Vagina (tissue), 2 donors: Measurements from ENCODE around the gene MAPK13. TPM values are rescaled to one million over a fixed set of nuclear protein-coding genes. Genes with fewer than 3 reads are reported as not detected.

Experiments
- DNase-seq, 2 donors: peaks; one replicate each; pipeline ENCODE4 v3.0.0-alpha.2; 2017; ENCODE audit errors: extremely low spot score in 2 of 2
- H3K27ac ChIP-seq: fragments of 200-600 bp; sonication (generic); one replicate; pipeline ENCODE4 v1.5.1; 2019
- H3K27me3 ChIP-seq: fragments of 200-600 bp; sonication (generic); one replicate; pipeline ENCODE4 v1.5.1; 2019
- H3K36me3 ChIP-seq, 2 donors: fragments of 200-600 bp; sonication (generic); one replicate each; pipeline ENCODE4 v1.5.1; 2017 to 2019
- H3K4me1 ChIP-seq: fragments of 200-600 bp; sonication (generic); one replicate; pipeline ENCODE4 v1.5.1; 2019
- H3K4me3 ChIP-seq, 2 donors: fragments of 200-600 bp; sonication (generic); 1 replicate in 1 of 2; 2 replicates in 1 of 2; pipeline ENCODE4 v1.5.1; 2016 to 2019
- H3K9me3 ChIP-seq: fragments of 200-600 bp; sonication (generic); one replicate; pipeline ENCODE4 v1.5.1; 2019
- POLR2A ChIP-seq, 2 donors: fragments of 450-650 bp; IDR thresholded peaks; one replicate each; pipeline ENCODE4 v1.6.1; 2017; ENCODE audit warnings: antibody characterized with exemption in 2 of 2, mild to moderate bottlenecking in 2 of 2, moderate library complexity in 2 of 2
- POLR2AphosphoS5 ChIP-seq, 2 donors: sonication (generic); formaldehyde crosslinking; IDR thresholded peaks; one replicate each; pipeline ENCODE4 v1.9.0; 2017; ENCODE audit warnings: antibody characterized with exemption in 2 of 2, mild to moderate bottlenecking in 2 of 2, low read depth in 1 of 2; ENCODE audit not compliant: insufficient read depth in 1 of 2
- intact Hi-C: fragments of 100-400 bp; cut with DNase I; formaldehyde crosslinking; loops from one replicate; pipeline ENCODE4 v1.15.1; 2023
- total RNA-seq: library from RNA; depleted of rRNA; stranded (reverse); fragments of >200 nt; gene quantifications from one replicate; pipeline ENCODE4 v1.2.3, GENCODE V29; 2016
- TF ChIP-seq, protein P1 (sequence below), 3 experiments: fragments of 450-650 bp in 2 of 3; fragments of 200-600 bp in 1 of 3; sonication (generic) in 1 of 3; IDR thresholded peaks; one replicate each; pipeline ENCODE4 v1.5.1; 2017 to 2019; ENCODE audit warnings: antibody characterized with exemption in 3 of 3, mild to moderate bottlenecking in 2 of 3, moderate library complexity in 2 of 3

Gene MAPK13
- total RNA-seq, 1 donor from 2014 or later = 21.9 TPM

- H3K36me3 ChIP-seq = no peaks in the 10 kb centered on the region
- H3K27ac ChIP-seq = no peak overlapping the region
- TF ChIP-seq POLR2A (IDR thresholded peaks at IDR 0.05) = no peak
- TF ChIP-seq, protein P1, sequence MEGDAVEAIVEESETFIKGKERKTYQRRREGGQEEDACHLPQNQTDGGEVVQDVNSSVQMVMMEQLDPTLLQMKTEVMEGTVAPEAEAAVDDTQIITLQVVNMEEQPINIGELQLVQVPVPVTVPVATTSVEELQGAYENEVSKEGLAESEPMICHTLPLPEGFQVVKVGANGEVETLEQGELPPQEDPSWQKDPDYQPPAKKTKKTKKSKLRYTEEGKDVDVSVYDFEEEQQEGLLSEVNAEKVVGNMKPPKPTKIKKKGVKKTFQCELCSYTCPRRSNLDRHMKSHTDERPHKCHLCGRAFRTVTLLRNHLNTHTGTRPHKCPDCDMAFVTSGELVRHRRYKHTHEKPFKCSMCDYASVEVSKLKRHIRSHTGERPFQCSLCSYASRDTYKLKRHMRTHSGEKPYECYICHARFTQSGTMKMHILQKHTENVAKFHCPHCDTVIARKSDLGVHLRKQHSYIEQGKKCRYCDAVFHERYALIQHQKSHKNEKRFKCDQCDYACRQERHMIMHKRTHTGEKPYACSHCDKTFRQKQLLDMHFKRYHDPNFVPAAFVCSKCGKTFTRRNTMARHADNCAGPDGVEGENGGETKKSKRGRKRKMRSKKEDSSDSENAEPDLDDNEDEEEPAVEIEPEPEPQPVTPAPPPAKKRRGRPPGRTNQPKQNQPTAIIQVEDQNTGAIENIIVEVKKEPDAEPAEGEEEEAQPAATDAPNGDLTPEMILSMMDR (IDR thresholded peaks at IDR 0.05) = no peak
- no peak for TF ChIP-seq POLR2AphosphoS5 (IDR thresholded peaks at IDR 0.05; ENCODE audit: insufficient read depth in 1 of 2, low read depth in 1 of 2)
- H3K27me3 ChIP-seq = no peaks in the 10 kb centered on the region
- no peak for DNase-seq
- peaks cover 46% of the 10 kb centered on the region for H3K4me1 ChIP-seq
- intact Hi-C loops = no loop called here
- no peaks in the 10 kb centered on the region for H3K9me3 ChIP-seq
- H3K4me3 ChIP-seq = no peak overlapping the region
Measured at GRCh38 chr6:36117658-36118549, 12.4 kb upstream of the MAPK13 start.

DNA sequence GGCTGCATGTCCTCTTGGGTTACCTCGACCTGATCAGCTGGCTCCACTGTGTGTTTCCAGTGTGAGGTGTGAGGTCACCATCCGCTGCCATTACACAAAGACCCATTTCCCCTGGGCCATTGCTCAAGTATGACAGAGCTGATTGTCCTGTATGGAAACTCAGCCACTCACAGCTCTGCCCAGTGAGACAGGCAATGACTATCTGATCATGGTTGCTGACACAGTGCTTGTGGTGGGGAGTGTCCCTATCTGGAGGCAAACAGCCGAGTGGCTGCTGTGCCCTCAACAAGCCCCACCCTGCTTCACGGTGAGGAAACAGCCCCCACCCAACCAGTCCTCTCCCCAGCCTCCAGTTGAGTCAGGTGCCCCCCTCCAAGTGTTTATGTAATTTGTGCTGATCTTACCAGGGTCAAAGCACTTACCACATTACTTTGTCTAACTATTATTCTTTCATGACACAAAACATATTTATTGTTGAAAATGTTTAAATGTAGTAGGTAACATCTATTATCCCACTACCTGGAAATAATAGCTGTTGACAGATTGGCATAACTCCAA is 11.7 kb upstream of the MAPK13 start:
- Histone ChIP-seq H3K27ac (no peak overlapping the region), H3K4me3 (no peak overlapping the region), H3K4me1 (peaks cover 49% of the 10 kb centered on the region), H3K27me3 (no peaks in the 10 kb centered on the region), H3K9me3 (no peaks in the 10 kb centered on the region), H3K36me3 (no peaks in the 10 kb centered on the region)
- peak in 1 of 2 donors; percentile 88 for DNase-seq
- intact Hi-C loops = no loop called here
- TF ChIP-seq POLR2A (IDR thresholded peaks at IDR 0.05) = no peak
- TF ChIP-seq POLR2AphosphoS5 (IDR thresholded peaks at IDR 0.05; ENCODE audit: insufficient read depth in 1 of 2, low read depth in 1 of 2) = peak in 1 of 2 donors; percentile 29

GRCh38 chr6:36119209-36119608 is 11.1 kb upstream of the MAPK13 start:
- H3K9me3 ChIP-seq = no peaks in the 10 kb centered on the region
- peaks cover 50% of the 10 kb centered on the region for H3K4me1 ChIP-seq
- DNase-seq = no peak
- TF ChIP-seq POLR2AphosphoS5 (IDR thresholded peaks at IDR 0.05; ENCODE audit: insufficient read depth in 1 of 2, low read depth in 1 of 2) = no peak
- TF ChIP-seq, protein P1 (IDR thresholded peaks at IDR 0.05) = no peak
- intact Hi-C loops = no loop called here
- H3K36me3 ChIP-seq = no peaks in the 10 kb centered on the region
- no peak overlapping the region for H3K4me3 ChIP-seq
- no peaks in the 10 kb centered on the region for H3K27me3 ChIP-seq
- H3K27ac ChIP-seq = no peak overlapping the region

GRCh38 chr6:36120018-36120417 is 10.3 kb upstream of the MAPK13 start:
- intact Hi-C loops = no loop called here
- TF ChIP-seq, protein P1 (IDR thresholded peaks at IDR 0.05) = no peak
- TF ChIP-seq POLR2A (IDR thresholded peaks at IDR 0.05) (no peak), POLR2AphosphoS5 (IDR thresholded peaks at IDR 0.05; ENCODE audit: insufficient read depth in 1 of 2, low read depth in 1 of 2) (no peak)

GRCh38 chr6:36120539-36120938 is 9.8 kb upstream of the MAPK13 start:
- Histone ChIP-seq H3K9me3 (no peaks in the 10 kb centered on the region), H3K4me3 (no peak overlapping the region), H3K27ac (peak overlapping the region; percentile 49), H3K4me1 (peaks cover 52% of the 10 kb centered on the region), H3K36me3 (no peaks in the 10 kb centered on the region), H3K27me3 (no peaks in the 10 kb centered on the region)
- TF ChIP-seq, protein P1 (IDR thresholded peaks at IDR 0.05) = no peak
- TF ChIP-seq POLR2A (IDR thresholded peaks at IDR 0.05) (no peak), POLR2AphosphoS5 (IDR thresholded peaks at IDR 0.05; ENCODE audit: insufficient read depth in 1 of 2, low read depth in 1 of 2) (no peak)
- intact Hi-C loops = no loop called here
- no peak for DNase-seq

More at GRCh38 chr6:36120018-36120417, 10.3 kb upstream of the MAPK13 start:
- peak overlapping the region; percentile 49 for H3K27ac ChIP-seq
- H3K9me3 ChIP-seq = no peaks in the 10 kb centered on the region
- no peak overlapping the region for H3K4me3 ChIP-seq
- DNase-seq = no peak
- H3K36me3 ChIP-seq = no peaks in the 10 kb centered on the region
- H3K4me1 ChIP-seq = peaks cover 52% of the 10 kb centered on the region
- H3K27me3 ChIP-seq = no peaks in the 10 kb centered on the region
